ENCODE data around the gene MCF2L2. TPM values are rescaled to one million over a fixed set of nuclear protein-coding genes. Genes with fewer than 3 reads are reported as not detected.

MCF2L2 gene
- total RNA-seq, 4 donors from 2014 or later: 0.61 to 2.9 (median 1.3) TPM

DNA sequence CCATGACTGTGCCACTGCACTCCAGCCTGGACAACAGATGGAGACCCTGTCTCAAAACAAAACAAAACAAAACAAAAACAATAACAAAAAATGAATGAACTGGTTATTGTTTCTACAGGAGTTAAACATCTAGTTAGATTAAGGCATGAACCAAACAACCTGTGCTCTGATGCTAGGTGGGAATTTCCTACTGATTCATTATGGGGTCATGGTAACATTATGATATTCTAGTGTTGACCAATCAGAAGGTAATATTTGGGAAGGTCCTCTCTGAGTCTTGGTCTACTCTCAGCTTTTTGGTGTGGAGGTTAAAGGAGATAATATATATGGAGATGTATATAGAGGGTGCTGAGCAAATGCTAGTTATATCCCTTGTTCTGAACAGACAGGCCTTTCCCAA is 37.6 kb downstream of the MCF2L2 start:
- Histone ChIP-seq H3K4me1 (peaks cover 0 to under 1% (median under 1%) of the 10 kb centered on the region in 3 donors), H3K4me3 (no peak overlapping the region), H3K36me3 (no peaks in the 10 kb centered on the region), H3K9me3 (no peaks in the 10 kb centered on the region), H3K27me3 (peaks cover 0 to 3% (median 0%) of the 10 kb centered on the region in 4 donors), H3K27ac (no peak overlapping the region)
- intact Hi-C loops (cut with DNase I): no loop called here
- no peak for TF ChIP-seq POLR2A (IDR thresholded peaks at IDR 0.05)
- TF ChIP-seq, protein P1, sequence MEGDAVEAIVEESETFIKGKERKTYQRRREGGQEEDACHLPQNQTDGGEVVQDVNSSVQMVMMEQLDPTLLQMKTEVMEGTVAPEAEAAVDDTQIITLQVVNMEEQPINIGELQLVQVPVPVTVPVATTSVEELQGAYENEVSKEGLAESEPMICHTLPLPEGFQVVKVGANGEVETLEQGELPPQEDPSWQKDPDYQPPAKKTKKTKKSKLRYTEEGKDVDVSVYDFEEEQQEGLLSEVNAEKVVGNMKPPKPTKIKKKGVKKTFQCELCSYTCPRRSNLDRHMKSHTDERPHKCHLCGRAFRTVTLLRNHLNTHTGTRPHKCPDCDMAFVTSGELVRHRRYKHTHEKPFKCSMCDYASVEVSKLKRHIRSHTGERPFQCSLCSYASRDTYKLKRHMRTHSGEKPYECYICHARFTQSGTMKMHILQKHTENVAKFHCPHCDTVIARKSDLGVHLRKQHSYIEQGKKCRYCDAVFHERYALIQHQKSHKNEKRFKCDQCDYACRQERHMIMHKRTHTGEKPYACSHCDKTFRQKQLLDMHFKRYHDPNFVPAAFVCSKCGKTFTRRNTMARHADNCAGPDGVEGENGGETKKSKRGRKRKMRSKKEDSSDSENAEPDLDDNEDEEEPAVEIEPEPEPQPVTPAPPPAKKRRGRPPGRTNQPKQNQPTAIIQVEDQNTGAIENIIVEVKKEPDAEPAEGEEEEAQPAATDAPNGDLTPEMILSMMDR (IDR thresholded peaks at IDR 0.05): no peak
- no peak for DNase-seq

- 92 to 94% methylated on average over 6 of the region's 7 CpGs for WGBS, 2 donors
- intact Hi-C loops (cut with DNase I): loop anchor here (5.0 kb wide), 2 partner anchors 206 to 266 kb away; no protein-coding TSS in a partner anchor
Measured at GRCh38 chr3:183388213-183388895, 40.1 kb downstream of the MCF2L2 start.

GRCh38 chr3:183387797-183388196 is 40.6 kb downstream of the MCF2L2 start:
- no peak for TF ChIP-seq POLR2A (IDR thresholded peaks at IDR 0.05)
- TF ChIP-seq, protein P1 (IDR thresholded peaks at IDR 0.05): no peak
- no peaks in the 10 kb centered on the region for H3K27me3 ChIP-seq
- no peak overlapping the region for H3K4me3 ChIP-seq
- 69 to 80% methylated on average over 4 of the region's 4 CpGs for WGBS, 2 donors
- H3K27ac ChIP-seq: no peak overlapping the region
- intact Hi-C loops (cut with DNase I): loop anchor here (5.0 kb wide), 2 partner anchors 205 to 265 kb away; no protein-coding TSS in a partner anchor
- H3K4me1 ChIP-seq: peaks cover 0 to 7% (median 5%) of the 10 kb centered on the region in 3 donors
- no peaks in the 10 kb centered on the region for H3K9me3 ChIP-seq
- DNase-seq: no peak
- H3K36me3 ChIP-seq: no peaks in the 10 kb centered on the region

More at GRCh38 chr3:183388213-183388895, 40.1 kb downstream of the MCF2L2 start:
- Histone ChIP-seq H3K4me3 (no peak overlapping the region), H3K4me1 (peaks cover 0 to 7% (median 5%) of the 10 kb centered on the region in 3 donors), H3K27ac (no peak overlapping the region), H3K27me3 (no peaks in the 10 kb centered on the region), H3K36me3 (no peaks in the 10 kb centered on the region), H3K9me3 (no peaks in the 10 kb centered on the region)
- no peak for TF ChIP-seq POLR2A (IDR thresholded peaks at IDR 0.05)
- TF ChIP-seq, protein P1 (IDR thresholded peaks at IDR 0.05): no peak
- DNase-seq: no peak

DNA sequence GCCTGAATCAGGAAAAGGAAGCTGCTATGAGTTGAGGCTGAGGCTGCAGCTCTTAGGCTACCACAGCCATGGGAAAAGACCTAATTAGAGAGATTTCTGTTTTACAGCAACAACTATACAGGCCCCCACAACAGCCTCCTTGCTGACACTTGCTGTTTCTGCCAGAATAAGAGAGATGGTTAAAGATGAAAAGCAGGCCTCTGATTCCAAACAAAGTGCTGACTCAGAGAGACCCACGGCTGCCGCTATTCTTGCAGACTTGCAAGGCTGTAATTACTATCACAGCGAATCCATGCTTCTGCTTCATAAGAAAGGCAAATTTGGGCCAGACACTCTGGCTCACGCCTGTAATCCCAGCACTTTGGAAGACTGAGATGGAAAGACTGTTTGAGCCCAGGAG is 41.8 kb downstream of the MCF2L2 start:
- Histone ChIP-seq H3K4me3 (no peak overlapping the region), H3K4me1 (peaks cover 0 to 7% (median 5%) of the 10 kb centered on the region in 3 donors), H3K27ac (no peak overlapping the region), H3K27me3 (no peaks in the 10 kb centered on the region), H3K36me3 (no peaks in the 10 kb centered on the region), H3K9me3 (no peaks in the 10 kb centered on the region)
- intact Hi-C loops (cut with DNase I): loop anchor here (5.0 kb wide), 2 partner anchors 204 to 264 kb away; no protein-coding TSS in a partner anchor
- WGBS, 2 donors: 76 to 85% methylated on average over 3 to 4 of the region's 4 CpGs
- no peak for DNase-seq
- no peak for TF ChIP-seq POLR2A (IDR thresholded peaks at IDR 0.05)
- TF ChIP-seq, protein P1 (IDR thresholded peaks at IDR 0.05): no peak
